MM.1S (cell line): ENCODE measurements around the gene ZBTB45.

Source experiments
- DNase-seq: peaks from one replicate; pipeline ENCODE4 v3.0.0-alpha.2; 2015
- H2AFZ ChIP-seq: fragments of 300-600 bp; sonication (generic); 2 replicates; pipeline ENCODE4 v1.6.0; 2016; ENCODE audit warnings: antibody characterized with exemption, low read length
- H3F3A ChIP-seq: fragments of 300-600 bp; sonication (generic); 2 replicates; pipeline ENCODE4 v1.6.1; 2016; ENCODE audit warnings: mild to moderate bottlenecking, antibody characterized with exemption, low read length, moderate library complexity, mixed read lengths; ENCODE audit not compliant: insufficient read depth
- H3K27ac ChIP-seq: fragments of 300-600 bp; sonication (generic); 2 replicates; pipeline ENCODE4 v1.5.1; 2016; ENCODE audit warnings: mild to moderate bottlenecking, low read length
- H3K27me3 ChIP-seq: fragments of 300-600 bp; sonication (generic); replicated peaks from 2 replicates; pipeline ENCODE4 v1.6.0; 2016; ENCODE audit warnings: low read length; ENCODE audit not compliant: insufficient read depth
- H3K36me3 ChIP-seq: fragments of 300-600 bp; sonication (generic); replicated peaks from 2 replicates; pipeline ENCODE4 v1.6.1; 2016; ENCODE audit warnings: mild to moderate bottlenecking, low read length, mixed read lengths; ENCODE audit not compliant: insufficient read depth
- H3K4me1 ChIP-seq: fragments of 300-600 bp; sonication (generic); 2 replicates; pipeline ENCODE4 v1.6.1; 2016; ENCODE audit warnings: low read length, mixed read lengths
- H3K4me2 ChIP-seq: fragments of 300-600 bp; sonication (generic); 2 replicates; pipeline ENCODE4 v1.6.0; 2016; ENCODE audit warnings: low read depth, low read length
- H3K4me3 ChIP-seq: fragments of 300-600 bp; sonication (generic); 2 replicates; pipeline ENCODE4 v1.5.1; 2016; ENCODE audit warnings: low read length, mixed read lengths
- H3K79me2 ChIP-seq: fragments of 300-600 bp; sonication (generic); 2 replicates; pipeline ENCODE4 v1.6.1; 2016; ENCODE audit warnings: mixed run types, low read length, mixed read lengths
- H3K9ac ChIP-seq: fragments of 300-600 bp; sonication (generic); 2 replicates; pipeline ENCODE4 v1.6.1; 2016; ENCODE audit warnings: low read length, mixed read lengths
- H3K9me2 ChIP-seq: fragments of 300-600 bp; sonication (generic); replicated peaks from 2 replicates; pipeline ENCODE4 v1.6.1; 2016; ENCODE audit warnings: mild to moderate bottlenecking, low read length, mixed read lengths; ENCODE audit not compliant: insufficient read depth
- H3K9me3 ChIP-seq: fragments of 300-600 bp; sonication (generic); replicated peaks from 2 replicates; pipeline ENCODE4 v1.6.1; 2016; ENCODE audit warnings: mild to moderate bottlenecking, low read length, mixed read lengths; ENCODE audit not compliant: insufficient read depth
- H4K20me1 ChIP-seq: fragments of 300-600 bp; sonication (generic); 2 replicates; pipeline ENCODE4 v1.6.1; 2016; ENCODE audit warnings: mild to moderate bottlenecking, low read length, moderate library complexity, mixed read lengths; ENCODE audit not compliant: insufficient read depth
- EZH2 ChIP-seq: fragments of 300-600 bp; sonication (generic); optimal IDR thresholded peaks from 2 replicates; pipeline ENCODE3; 2017; ENCODE audit warnings: low read depth, mild to moderate bottlenecking, antibody characterized with exemption, low read length, mixed read lengths
- EZH2phosphoT487 ChIP-seq: fragments of 300-600 bp; sonication (generic); IDR thresholded peaks from 2 replicates; pipeline ENCODE4 v1.6.1; 2018; ENCODE audit warnings: antibody characterized with exemption, low read length
- TF ChIP-seq, protein P1 (sequence below): fragments of 300-600 bp; sonication (generic); IDR thresholded peaks from 2 replicates; pipeline ENCODE4 v1.5.1; 2016; ENCODE audit warnings: antibody characterized with exemption, low read length, mixed read lengths

ZBTB45 gene

DNA sequence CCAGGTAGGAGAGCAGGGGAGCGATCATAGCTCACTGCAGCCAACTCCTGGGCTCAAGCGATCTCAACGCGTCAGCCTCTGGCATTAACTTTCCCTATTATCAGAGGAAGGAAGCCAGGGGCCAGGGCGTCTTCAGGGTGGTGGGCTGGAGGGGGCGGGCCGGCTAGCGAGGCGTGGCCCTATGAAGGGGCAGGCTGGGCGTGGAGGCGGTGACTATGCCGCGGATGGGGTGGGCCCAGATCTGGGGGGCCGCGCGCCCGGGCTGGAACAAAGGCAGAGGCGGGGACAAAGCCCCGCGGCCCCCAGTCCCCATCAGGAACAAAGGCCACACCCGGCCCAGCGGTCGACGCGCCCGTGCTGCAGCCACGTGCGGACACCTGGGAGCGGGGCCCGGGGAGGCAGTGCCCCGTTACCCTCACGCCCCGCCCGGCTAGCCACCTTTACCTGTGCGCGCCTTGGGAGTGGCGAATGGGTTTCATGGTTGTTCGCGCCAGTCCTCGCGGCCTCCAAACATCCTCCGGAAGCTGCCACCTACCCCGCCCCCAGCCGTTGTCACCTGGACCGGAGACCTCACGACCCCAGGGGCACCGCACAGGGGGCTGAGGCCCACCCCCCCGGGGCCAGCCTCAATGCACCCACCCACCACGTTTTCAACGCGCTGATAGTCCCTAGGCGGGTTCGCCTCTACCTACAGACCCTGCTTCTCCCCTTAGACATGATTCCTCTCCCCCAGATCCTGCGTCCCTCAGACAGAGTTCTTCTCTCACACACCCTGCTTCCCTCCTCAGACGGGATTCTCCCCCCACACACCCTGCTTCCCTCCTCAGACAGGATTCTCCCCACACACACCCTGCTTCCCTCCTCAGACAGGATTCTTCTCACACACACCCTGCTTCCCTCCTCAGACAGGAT is 18.9 kb upstream of the ZBTB45 start:
- H3F3A ChIP-seq = peaks cover under 1% of the 10 kb centered on the region; the same call in 1 of the 2 replicates
- no peaks in the 10 kb centered on the region for H3K9me3 ChIP-seq
- TF ChIP-seq EZH2 (no peak), EZH2phosphoT487 (no peak)
- TF ChIP-seq, protein P1, sequence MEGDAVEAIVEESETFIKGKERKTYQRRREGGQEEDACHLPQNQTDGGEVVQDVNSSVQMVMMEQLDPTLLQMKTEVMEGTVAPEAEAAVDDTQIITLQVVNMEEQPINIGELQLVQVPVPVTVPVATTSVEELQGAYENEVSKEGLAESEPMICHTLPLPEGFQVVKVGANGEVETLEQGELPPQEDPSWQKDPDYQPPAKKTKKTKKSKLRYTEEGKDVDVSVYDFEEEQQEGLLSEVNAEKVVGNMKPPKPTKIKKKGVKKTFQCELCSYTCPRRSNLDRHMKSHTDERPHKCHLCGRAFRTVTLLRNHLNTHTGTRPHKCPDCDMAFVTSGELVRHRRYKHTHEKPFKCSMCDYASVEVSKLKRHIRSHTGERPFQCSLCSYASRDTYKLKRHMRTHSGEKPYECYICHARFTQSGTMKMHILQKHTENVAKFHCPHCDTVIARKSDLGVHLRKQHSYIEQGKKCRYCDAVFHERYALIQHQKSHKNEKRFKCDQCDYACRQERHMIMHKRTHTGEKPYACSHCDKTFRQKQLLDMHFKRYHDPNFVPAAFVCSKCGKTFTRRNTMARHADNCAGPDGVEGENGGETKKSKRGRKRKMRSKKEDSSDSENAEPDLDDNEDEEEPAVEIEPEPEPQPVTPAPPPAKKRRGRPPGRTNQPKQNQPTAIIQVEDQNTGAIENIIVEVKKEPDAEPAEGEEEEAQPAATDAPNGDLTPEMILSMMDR = no peak
- H3K4me2 ChIP-seq = no peak overlapping the region
- no peaks in the 10 kb centered on the region for H3K4me1 ChIP-seq
- H3K36me3 ChIP-seq = no peaks in the 10 kb centered on the region
- H3K9ac ChIP-seq = no peak overlapping the region
- no peak overlapping the region for H3K27ac ChIP-seq
- no peaks in the 10 kb centered on the region for H3K9me2 ChIP-seq
- no peak overlapping the region for H2AFZ ChIP-seq
- no peaks in the 10 kb centered on the region for H4K20me1 ChIP-seq
- H3K27me3 ChIP-seq = peaks cover 26% of the 10 kb centered on the region
- H3K79me2 ChIP-seq = no peaks in the 10 kb centered on the region
- DNase-seq = no peak
- no peak overlapping the region for H3K4me3 ChIP-seq

DNA sequence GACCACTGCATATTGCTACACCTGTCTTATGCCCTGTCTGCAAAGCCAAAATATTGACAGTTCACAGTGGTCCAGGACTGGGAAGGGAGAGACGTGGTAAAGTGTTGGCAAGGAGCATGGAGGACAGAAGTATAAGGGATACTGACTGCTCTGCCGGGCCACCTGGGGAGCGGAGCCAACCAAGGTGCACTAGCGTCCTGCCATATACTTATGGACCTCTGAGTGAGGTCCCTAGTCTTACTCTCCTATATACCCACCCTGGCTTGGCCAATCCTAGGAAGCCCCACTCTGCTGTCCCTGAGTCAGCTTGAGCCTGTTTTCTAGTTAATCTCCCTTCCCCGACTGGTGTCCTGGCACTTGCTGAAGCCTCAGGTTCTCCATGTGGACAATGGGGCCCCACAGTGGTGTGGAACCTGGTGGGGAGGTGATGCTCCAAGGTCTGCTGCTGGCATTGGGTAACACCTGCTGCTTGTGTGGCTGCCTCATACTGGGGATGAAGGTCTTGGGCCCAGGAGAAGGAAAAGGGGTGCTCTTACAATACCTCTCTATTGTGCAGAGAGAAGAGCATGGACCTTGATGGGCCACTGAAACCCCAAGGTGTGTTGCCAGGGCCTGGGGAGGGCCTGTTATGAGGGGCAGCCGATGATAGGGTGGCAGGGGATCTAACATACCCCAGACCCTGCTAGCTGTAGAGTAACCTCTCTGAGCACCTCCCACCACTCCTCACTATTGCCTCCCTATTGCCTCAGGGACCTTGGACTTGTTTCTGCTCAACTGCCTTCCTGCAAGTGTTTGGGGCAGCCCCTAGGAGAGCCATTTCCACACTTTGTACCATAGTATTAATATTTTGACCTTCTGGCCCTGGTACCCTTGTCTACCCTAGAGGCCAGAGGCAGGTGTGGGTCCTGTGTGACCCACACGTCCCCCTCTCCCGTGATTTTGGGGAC is 17.5 kb upstream of the ZBTB45 start:
- Histone ChIP-seq H3K9ac (no peak overlapping the region), H3K27me3 (peaks cover 34% of the 10 kb centered on the region), H3K79me2 (no peaks in the 10 kb centered on the region), H4K20me1 (no peaks in the 10 kb centered on the region), H3K9me3 (no peaks in the 10 kb centered on the region), H3K9me2 (no peaks in the 10 kb centered on the region), H3F3A (no peaks in the 10 kb centered on the region), H3K4me2 (no peak overlapping the region), H3K4me1 (no peaks in the 10 kb centered on the region), H3K4me3 (no peak overlapping the region), H3K36me3 (no peaks in the 10 kb centered on the region), H2AFZ (no peak overlapping the region), H3K27ac (no peak overlapping the region)
- no peak for TF ChIP-seq EZH2
- no peak for DNase-seq

DNA sequence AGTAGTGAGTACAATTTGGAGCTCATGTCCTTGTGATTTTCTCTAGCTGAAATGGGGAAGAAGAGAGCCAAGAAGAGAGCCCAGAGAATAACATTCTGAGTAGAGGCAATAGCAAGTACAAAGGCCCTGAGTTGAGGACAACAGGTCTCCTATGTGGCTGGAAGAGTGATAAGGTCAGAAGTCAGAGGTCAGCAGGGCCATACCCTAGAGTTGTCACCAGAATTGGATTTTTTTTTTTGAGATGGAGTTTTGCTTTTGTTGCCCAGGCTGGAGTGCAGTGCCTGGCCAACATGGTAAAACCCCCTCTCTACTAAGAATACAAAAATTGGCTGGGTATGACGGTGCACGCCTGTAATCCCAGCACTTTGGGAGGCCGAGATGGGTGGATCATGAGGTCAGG is 16.2 kb upstream of the ZBTB45 start:
- TF ChIP-seq, protein P1 = no peak
- no peak for TF ChIP-seq EZH2
- TF ChIP-seq EZH2phosphoT487 = no peak
- Histone ChIP-seq H3K4me2 (no peak overlapping the region), H2AFZ (no peak overlapping the region)

More for the DNA sequence above, 16.2 kb upstream of the ZBTB45 start:
- Histone ChIP-seq H3K4me3 (no peak overlapping the region), H3K9ac (no peak overlapping the region), H3F3A (no peaks in the 10 kb centered on the region), H3K4me1 (no peaks in the 10 kb centered on the region), H3K9me3 (no peaks in the 10 kb centered on the region), H3K27me3 (peaks cover 47% of the 10 kb centered on the region), H3K27ac (no peak overlapping the region), H3K9me2 (no peaks in the 10 kb centered on the region), H3K79me2 (no peaks in the 10 kb centered on the region), H4K20me1 (no peaks in the 10 kb centered on the region), H3K36me3 (no peaks in the 10 kb centered on the region)
- no peak for DNase-seq
